ENCODE measurements around the gene KCNQ4.

DNA sequence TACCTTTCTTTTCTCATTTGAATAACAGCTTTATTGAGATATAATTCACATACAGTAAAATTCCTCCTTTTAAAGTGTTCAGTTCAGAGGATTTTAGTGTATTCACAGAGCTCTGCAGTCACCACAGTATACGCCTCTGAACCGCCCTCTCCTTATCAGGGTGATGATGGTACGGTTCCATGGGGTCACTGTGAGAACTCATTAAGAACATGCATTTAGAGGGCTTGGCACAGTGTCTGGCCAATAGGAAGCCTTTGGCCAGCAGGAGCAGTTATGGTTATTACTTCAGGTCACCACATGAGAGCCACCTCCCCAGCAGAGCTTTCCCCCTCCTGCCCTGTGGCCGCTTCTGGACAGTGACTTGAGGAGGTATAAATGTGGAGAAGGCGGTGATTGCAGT is 27.3 kb downstream of the KCNQ4 start:
- no peak for TF ChIP-seq RXRA (IDR thresholded peaks at IDR 0.05; ENCODE audit: insufficient read depth, low read depth, low read length)
- TF ChIP-seq CBX8 (IDR thresholded peaks at IDR 0.05; ENCODE audit: borderline replicate concordance, low read depth, low read length) = no peak
- no peak for TF ChIP-seq SIX5 (IDR thresholded peaks at IDR 0.05; ENCODE audit: low read depth, low read length)
- TF ChIP-seq, protein P1, sequence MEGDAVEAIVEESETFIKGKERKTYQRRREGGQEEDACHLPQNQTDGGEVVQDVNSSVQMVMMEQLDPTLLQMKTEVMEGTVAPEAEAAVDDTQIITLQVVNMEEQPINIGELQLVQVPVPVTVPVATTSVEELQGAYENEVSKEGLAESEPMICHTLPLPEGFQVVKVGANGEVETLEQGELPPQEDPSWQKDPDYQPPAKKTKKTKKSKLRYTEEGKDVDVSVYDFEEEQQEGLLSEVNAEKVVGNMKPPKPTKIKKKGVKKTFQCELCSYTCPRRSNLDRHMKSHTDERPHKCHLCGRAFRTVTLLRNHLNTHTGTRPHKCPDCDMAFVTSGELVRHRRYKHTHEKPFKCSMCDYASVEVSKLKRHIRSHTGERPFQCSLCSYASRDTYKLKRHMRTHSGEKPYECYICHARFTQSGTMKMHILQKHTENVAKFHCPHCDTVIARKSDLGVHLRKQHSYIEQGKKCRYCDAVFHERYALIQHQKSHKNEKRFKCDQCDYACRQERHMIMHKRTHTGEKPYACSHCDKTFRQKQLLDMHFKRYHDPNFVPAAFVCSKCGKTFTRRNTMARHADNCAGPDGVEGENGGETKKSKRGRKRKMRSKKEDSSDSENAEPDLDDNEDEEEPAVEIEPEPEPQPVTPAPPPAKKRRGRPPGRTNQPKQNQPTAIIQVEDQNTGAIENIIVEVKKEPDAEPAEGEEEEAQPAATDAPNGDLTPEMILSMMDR (IDR thresholded peaks at IDR 0.05; ENCODE audit: control extremely low read depth in 1 of 3, insufficient read depth in 1 of 3, low read depth in 1 of 3, low read length in 3 of 3) = no peak
